CD1c-positive myeloid dendritic cell (primary cell): Measurements from ENCODE around the gene COL9A3.

Experiments
- DNase-seq: peaks from one replicate; pipeline ENCODE4 v3.0.0-alpha.2; 2016; ENCODE audit errors: extremely low spot score

Gene COL9A3

DNA sequence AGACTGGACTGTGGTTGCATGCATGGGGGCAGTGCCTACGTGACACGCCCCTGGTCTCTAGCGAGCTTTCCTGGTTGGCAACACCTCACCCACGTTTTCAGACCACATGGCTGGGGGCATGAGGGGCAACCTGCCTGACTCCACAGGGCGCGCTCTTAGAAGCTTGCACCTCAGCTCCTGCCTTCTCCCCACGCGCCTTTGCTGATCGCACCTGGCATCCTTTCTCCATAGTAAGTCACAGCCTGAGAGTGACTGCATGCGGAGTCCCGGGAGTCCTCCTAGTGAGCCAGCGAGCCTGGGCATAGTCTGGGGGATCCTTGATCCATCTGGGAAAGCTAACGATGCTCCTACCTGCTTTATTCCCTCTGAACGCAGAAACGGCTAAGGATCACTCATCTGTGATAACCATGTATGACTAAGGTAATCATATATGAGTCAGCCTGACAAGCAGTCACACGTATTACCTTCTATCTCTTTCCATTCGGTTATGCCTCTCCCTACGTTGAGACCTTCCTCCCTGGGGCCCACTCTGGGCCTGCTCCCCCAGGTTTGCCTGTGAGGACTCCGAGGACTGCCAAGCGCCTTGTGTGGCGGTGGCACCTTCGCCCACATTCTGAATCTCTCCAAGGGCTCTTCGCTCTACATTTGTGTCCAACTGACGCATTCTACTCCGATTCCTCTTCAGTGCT lies 40.2 kb downstream of the COL9A3 start:
- DNase-seq, result no peak

DNA sequence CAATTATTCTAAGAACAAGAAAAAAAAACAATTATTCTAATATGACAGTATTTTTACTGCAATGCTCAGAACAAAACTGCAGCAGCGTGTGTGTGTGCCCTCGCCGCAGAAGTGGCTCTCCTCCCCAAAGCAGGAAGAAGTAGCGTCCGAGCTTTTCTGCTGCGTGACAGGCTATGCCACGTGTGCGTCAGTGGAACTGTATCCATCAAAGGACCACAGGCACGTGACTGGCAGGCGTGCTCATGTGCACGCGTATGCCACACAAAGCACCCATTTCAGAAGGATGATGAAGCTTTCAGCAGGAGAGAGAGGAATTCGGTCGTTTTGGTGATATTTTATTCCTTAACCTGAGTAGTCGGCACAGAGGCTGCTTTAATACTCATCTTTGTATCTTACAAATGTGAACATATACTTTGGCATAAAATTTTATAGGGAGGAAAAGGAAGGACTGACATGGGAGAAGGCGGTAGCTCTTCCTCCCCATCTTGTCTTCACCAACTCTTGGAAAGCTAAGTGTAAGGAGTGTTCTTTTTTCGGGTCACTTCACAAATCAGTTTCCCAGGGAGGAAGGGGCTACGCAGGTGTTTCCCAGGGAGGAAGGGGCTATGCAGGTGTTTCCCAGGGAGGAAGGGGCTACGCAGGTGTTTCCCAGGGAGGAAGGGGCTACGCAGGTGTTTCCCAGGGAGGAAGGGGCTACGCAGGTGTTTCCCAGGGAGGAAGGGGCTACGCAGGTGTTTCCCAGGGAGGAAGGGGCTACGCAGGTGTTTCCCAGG lies 41.4 kb downstream of the COL9A3 start:
- no peak for DNase-seq

DNA sequence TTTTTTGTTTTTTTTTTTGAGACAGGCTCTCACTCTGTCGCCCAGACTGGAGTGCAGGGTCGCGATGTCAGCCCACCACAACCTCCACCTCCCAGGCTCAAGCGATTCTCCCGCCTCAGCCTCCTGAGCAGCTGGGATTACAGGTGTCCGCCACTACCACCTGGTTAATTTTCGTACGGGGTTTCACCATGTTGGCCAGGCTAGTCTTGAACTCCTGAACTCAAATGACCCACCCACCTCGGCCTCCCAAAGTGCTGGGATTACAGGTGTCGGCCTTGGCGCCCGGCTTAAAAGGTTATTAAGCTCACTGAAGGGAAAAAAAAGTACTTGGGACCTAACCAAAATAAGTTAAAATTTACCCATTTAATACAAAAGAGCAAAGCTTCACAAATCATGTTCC lies 42.9 kb downstream of the COL9A3 start:
- DNase-seq, result no peak

DNA sequence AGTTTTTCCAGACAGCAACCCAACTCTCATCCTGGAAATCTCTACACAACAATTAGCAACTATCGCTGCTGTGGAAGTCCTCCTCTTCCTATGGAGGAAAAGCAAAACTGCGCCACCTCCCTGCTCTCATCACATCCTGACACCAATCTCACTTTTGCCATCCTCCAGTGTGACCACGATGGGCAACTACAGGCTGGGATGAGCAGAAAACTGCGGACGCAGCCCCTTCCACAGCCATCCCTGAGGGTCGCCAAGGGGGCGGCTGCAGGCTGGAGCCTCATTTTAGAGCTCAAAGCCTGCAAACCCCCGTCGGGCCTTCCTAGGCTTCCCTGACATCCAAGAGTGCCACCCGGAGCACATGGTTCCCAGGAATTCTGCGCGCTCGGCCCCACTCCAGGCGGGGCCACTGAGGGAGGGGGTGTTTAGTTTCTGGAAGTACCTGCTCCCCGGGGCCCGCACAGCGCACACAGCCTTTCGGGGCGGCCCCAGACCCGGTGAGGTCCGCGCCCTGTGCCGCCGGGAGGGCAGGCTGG lies 43.6 kb downstream of the COL9A3 start:
- no peak for DNase-seq

DNA sequence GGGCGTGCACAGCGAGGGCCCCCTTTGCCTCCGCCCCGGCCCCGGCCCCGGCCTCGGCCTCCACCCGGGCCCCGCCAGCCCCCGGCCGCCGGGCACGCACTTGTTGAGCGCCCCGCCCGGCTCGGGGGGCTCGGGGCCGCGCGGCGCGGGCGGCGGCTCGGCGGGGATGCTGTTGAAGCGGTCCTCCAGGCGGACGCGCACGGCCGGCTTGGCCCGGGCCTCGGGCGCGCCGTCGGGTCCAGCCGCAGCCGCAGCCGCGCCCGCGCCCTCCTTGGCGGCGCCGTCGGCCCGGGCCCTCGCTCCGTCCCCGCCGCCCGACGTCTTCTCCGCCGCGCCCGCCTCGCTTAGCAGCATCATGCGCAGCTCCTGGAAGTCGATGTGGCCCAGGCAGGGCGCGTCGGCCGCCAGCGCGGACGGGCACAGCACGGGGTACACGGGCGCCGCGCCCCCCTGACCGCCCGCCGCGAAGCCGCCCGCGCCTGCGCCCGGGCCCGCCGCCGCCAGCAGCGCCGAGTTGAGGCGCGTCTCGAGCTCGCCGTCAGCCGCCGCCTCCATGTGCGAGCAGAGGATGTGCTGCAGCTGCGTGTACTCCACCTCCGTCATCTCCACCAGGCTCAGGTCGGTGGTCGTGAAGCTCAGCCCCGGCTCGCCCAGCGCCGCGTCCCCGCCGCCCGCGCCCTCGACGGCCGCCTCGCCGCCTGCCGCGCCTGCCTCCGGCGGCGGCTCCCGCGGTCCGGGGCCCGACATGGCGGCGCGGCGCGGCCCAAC lies 44.3 kb downstream of the COL9A3 start:
- peak; percentile 48 for DNase-seq

DNA sequence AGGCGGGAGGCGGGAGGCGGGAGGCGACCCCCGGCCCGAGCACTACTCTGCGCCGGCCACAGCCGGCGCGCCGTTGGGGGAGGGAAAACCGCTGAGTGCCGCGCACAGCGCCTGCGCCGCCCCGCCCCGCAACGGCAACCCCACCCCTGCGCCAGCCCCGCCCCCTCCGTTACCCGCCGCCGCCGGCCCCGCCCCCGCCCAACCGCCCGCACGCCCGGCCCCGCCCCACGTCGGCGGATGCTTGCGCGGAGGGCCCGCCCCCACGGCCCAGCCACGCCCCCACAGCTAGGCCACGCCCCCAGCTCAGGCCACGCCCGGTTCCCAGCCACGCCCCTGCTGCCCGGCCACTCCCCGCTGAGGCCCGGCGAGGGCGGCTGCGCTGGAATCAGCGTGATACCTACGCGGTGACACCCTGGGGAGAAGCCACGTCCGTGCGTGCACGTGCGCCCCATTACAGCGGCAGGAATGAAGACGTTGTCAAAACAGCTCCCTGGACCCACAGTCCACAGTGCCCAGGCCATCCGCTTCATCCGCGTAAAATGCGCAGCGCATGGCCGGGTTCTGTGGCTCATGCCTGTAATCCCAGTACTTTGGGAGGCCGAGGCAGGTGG lies 45.0 kb downstream of the COL9A3 start, which contains the start of gene TCFL5:
TCFL5 (minus strand) TSS at position 97 of the 611 bp plus-strand sequence. CDS start 152 bp downstream, outside the sequence.
- peak; percentile 93 for DNase-seq

DNA sequence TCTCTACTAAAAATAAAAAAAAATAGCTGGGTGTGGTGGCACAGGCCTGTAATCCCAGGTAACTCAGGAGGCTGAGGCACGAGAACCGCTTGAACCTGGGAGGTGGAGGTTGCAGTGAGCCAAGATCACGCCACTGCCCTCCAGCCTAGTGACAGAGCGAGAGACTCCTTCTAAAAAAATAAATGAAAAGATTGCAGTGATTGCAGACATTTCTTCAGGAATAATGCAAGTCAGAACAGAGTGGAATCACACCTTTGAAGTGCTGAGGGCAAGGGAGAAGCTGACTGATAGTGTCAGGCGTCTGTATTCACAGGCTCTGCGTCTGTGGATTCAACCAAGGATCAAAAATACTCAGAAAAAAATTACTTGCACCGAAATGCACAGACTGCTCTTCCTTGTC lies 47.4 kb downstream of the COL9A3 start:
- DNase-seq, result no peak

DNA sequence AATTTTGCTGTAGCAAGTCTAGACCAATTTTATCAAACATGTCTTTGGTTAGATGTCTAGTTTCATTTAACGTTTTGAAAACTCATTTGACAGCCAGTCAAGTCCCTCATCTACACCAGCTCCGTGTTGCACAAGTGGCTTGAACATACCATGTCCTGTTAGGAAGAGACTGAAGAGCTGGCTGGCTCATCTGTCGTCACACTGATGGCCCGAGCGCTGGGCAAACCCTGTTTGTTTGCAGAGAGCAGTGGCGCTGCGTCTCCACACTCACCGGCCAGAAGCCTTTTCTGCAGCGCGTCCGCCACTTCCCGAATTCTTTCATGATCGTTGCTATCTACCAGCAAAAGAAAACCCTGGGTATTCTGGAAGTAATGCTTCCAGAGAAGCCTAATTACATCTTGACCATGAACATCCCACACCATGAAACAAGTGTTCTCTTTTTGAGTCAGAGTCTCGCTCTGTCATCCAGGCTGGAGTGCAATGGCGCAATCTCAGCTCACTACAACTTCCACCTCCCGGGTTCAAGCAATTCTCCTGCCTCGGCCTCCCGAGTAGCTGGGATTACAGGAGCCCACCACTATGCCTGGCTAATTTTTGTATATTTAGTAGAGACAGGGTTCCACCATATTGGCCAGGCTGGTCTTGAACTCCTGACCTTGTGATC lies 55.5 kb downstream of the COL9A3 start:
- peak; percentile 87 for DNase-seq

DNA sequence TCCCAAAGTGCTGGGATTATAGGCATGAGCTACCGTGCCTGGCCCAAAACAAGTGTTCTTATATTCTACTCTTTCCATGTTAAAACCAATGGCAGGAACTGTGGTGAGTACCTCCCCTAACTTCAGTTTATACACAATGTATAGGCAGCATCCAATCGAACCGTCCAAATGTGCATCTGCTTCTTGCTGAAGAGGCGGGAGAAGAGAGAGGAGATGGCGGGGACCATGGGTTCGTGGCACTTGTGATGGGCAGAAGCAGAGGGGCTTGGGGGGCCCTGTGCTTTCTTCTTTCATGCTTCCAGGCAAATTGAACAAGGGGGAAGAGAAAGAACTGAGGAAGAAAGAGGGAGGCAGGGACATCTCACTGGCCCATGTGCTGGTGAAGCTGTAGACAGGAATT lies 56.0 kb downstream of the COL9A3 start:
- no peak for DNase-seq

DNA sequence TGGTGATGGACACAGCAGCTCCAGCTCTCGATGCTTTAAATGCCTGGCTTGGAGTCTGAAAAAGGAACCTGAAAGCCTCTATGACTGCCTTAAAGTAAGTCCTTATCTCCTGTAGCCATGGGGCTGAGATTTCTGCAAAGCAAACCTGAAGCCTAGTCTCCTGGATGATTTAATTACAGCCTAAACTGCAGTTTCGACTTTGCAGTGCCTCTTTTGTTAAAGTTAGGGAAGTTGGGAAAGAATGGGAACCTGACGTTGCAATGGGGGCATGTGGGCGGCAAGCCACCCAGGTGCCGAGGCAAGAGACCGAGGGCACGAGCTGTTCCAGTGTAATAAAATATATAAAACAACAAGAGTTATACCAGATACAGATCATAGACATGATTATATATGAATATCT lies 56.4 kb downstream of the COL9A3 start:
- DNase-seq, result peak; percentile 65

DNA sequence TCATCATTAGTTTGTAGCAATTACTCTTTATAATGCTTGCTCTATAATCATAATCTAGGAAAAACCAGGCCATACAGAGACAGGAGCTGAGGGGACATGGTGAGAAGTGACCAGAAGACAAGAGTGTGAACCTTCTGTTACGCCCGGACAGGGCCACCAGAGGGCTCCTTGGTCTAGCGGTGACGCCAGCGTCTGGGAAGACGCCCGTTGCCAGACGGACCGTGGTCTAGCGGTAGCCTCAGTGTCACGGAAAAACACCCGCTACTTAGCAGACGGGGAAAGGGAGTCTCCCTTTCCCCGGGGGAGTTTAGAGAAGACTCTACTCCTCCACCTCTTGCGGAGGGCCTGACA lies 56.8 kb downstream of the COL9A3 start:
- DNase-seq, result peak; percentile 63

DNA sequence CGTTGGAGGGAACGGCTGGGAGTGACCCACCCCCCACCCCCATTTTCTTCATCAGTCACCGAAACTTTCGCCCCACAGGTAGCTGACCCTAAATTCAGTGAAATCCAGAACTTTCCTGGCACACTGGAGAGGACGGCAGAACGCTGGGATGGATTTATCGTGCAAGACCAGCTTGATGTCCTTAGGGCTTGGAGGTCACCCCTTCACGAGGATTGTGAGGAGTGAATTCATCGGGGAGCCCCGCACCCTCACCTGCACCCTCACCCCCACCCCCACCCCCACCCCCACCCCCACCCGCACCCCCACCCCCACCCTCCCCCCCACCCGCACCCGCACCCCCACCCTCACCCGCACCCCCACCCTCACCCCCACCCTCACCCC lies 58.1 kb downstream of the COL9A3 start:
- no peak for DNase-seq

DNA sequence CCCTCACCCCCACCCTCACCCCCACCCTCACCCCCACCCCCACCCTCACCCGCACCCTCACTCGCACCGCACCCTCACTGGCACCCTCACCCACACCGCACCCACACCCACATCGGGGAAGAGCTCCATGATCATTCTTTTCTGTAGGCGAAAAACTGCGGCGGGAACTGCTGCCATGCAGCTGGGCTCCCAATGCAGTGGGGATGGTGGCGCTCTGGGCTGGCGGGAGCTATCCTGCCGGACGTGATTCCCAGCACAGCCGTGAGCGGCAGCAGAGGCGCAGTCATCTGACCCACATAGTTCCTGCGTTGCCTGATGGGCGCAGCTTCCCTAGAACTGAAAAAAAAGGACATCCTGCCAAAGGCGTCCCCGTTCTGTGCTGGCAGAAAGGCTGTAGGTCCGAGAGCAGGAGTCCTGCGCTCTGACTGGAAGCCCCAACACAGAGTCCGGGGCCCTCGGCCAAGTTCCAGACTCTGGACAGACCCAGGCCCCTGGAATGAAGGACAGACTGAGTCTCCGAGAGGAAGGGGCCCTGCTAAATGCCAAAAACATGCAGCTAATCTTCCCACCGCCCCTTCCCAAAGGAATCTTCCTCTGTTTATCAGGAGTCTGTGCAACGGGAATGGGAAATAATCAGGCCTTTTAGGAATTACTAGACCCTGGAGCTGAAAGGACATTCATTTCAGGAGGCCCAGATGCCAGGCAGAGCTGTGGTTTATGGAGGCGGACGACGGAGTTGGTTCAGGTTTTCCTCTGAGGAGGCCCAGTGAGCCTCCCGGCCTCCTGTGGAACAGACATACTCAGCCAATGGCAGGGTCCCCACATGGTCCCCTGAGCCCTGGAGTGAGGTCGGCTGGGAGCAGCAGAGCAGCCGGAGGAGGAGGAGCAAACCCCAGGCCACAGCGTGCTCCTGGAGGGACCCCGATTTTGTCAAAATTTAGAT lies 58.8 kb downstream of the COL9A3 start:
- peak; percentile 81 for DNase-seq

DNA sequence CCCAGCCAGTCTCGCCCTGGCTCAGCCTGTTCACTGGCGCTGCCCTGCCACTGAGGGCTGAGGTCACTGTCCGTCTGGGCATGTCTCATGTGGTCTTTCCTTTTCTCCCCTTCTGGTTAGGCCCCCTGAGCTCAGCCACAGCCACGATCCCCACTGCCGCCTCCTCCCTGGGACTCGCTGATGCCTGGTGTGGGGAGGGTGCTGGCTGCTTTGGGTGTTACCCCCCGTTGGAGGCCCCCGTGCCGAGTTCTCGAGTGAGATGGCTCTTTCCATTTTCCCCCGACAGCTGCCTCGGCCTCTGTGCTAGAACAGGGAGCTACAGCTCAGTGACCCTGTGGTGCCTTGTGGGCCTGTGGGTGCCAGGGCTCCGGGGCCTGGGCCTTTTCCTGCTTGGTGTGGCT lies 59.7 kb downstream of the COL9A3 start:
- no peak for DNase-seq

DNA sequence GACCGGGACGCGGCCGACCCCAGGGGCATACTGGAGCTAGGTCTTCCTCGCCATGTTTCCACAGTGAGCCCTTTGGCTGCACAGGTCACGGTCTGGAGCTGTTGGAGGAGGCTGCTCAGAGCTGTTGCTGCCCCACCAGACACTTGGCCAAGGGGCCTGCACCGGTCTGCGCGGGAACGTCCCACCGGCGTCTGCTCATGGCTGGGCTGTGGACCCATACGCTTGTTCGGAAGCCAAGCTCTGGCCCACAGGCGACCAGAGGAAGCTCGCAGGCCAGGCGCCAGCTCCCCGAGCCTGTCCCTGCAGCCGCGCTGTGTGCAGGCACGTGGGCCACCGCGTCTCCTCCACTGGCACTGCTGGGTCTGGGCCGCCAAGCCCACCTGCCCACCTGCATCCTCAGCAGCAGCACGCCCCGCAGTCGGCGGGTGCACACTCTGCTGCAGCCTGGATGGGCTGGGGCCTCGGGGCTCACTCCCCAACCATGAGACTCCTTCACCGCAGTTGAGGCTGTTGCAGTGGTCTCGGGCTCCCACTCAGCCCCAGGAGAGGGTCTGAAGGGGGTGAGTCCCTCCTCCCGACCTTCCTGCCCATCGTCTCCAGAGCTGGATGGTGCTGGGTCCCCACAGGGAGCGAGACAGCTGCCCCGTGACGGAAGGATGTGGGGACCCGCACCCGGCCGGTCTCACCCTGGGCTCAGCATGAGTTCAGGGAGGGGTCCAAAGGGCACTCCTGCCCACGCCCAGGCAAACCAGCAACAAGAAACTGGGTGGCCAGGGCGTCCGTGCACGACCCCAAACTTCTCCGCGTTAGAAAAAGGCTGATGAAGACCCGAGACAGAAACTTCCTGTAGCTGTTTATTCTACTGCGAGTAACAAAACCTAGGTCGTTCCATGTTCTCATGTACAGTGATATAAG lies 60.3 kb downstream of the COL9A3 start:
- DNase-seq, result no peak

DNA sequence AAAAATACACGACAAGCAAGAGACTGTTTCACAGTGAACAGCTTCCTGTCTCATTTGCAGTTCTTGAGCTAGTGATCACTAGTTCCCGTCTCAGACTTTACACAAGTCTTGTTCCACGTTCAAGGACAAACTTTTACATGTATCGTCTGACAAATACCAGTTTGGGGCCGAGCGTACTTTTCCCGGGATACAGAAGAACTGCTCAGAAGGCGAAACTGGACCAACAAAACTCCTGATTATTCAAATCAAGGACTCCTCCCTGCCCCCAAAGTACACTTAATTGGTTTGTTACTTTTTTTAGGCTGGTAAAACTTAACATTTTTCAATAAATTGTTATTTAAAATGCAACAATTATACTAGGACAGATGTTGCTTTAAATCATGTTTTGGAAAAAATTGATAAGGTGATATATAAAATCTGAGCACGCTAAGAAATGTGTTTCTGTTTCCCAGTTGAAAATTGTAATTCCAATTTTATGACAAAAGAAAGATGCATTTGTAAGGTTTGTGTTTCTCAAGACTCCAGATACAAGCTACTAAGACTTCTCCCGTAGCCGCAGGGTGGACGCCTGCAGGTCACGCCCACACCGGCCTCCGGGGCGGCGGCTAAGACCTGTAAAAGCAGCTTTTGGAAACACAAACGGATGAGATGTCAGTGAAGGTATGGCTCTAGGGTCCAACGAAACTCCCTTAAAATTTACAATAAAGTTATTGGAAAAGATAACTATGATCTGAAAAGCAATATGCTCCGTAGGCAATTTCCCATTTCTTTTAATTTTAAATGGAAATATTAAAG lies 61.6 kb downstream of the COL9A3 start:
- DNase-seq, result no peak

DNA sequence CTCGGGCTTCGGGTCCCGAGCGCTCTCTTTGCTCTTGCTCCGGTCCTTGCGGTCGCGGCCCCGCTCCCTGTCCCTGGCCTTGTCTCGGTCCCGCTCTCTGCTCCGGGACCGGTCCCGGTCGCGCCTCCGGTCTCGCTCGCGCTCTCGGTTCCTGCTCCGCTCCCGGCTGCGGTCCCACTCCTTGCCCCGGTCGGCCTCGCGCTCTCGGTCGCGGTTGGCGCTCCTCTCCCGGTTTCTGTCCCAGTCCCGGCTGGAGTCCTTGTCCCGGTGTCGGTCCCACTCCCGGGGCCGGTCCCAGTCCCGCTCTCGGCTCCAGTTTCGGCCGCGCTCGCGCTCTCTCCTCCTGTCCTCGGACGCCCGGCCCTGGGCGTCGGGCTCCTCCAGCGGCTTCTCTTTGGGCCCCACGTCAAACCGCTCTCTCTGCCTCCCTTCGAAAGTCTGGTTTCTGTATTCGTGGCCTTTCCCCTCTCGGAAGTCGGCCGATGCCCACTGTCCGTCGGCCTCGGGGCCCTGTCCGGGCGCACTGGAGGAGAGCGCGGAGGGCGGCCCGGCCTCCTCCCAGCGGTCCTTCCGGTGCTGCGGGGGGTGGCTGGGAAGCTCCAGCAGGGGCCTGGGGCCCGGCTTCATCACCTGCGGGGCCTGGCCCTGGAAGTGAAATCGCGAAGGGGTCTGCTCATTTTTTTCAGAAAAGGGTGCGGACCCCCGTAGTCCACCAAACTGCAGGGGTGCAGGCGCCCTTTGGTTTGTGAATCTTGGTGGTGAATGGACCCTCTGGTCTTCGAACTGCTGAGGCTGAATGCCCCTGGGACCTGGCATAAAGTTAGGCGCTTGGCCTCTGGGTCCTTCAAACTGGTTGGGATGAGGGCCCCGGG lies 62.7 kb downstream of the COL9A3 start:
- no peak for DNase-seq
